K562 (cell line): ENCODE data around the gene LRRC25. TPM values are rescaled to one million over a fixed set of nuclear protein-coding genes. Genes with fewer than 3 reads are reported as not detected.
A peak's percentile ranks its signal among the peaks of the same experiment; 100 is the strongest.

Experiments used
- BHLHE40 ChIP-seq: IDR thresholded peaks from 2 replicates; pipeline ENCODE4 v1.6.1; 2011; ENCODE audit warnings: low read length, improper control_type of control experiment
- CBFA2T3 ChIP-seq: fragments of 450-650 bp; IDR thresholded peaks from 2 replicates; pipeline ENCODE4 v1.6.1; 2017
- FOXA1 ChIP-seq: fragments of 450-650 bp; IDR thresholded peaks from 2 replicates; pipeline ENCODE4 v1.6.1; 2016; ENCODE audit warnings: mild to moderate bottlenecking, borderline replicate concordance
- HDAC1 ChIP-seq, 2 experiments: fragments of 450-650 bp; IDR thresholded peaks; 2 replicates each; pipeline ENCODE4 v1.6.1; 2016 to 2017; ENCODE audit warnings: inconsistent platforms in 1 of 2, mild to moderate bottlenecking in 1 of 2, moderate library complexity in 1 of 2
- ILK ChIP-seq: fragments of 450-650 bp; IDR thresholded peaks from 2 replicates; pipeline ENCODE4 v1.6.1; 2016; ENCODE audit warnings: missing genetic modification characterization, low read depth, mild to moderate bottlenecking, missing compliant biosample characterization, moderate library complexity, borderline replicate concordance
- KDM1A ChIP-seq, 2 experiments: fragments of 450-650 bp; IDR thresholded peaks; 2 replicates each; pipeline ENCODE4 v1.6.1; 2016; ENCODE audit warnings: mild to moderate bottlenecking in 2 of 2
- KLF13 ChIP-seq: fragments of 450-650 bp; IDR thresholded peaks from 2 replicates; pipeline ENCODE4 v1.6.1; 2016; ENCODE audit warnings: missing genetic modification characterization, low read depth, mild to moderate bottlenecking, missing compliant biosample characterization, moderate library complexity, borderline replicate concordance
- NCOA2 ChIP-seq, 2 experiments: fragments of 450-650 bp; IDR thresholded peaks; 2 replicates each; pipeline ENCODE4 v1.6.1; 2018; ENCODE audit warnings: mild to moderate bottlenecking in 2 of 2, moderate library complexity in 1 of 2; ENCODE audit not compliant: partially characterized antibody in 2 of 2
- NCOA6 ChIP-seq: fragments of 450-650 bp; IDR thresholded peaks from 2 replicates; pipeline ENCODE4 v1.6.1; 2017; ENCODE audit warnings: mild to moderate bottlenecking
- PML ChIP-seq: IDR thresholded peaks from 2 replicates; pipeline ENCODE4 v1.6.1; 2012; ENCODE audit warnings: low read length, inconsistent platforms
- SMC3 ChIP-seq: conservative IDR thresholded peaks from 2 replicates; pipeline ENCODE4 v1.6.1; 2011; ENCODE audit warnings: low read depth, low read length, improper control_type of control experiment; ENCODE audit not compliant: insufficient read depth
- SNIP1 ChIP-seq: fragments of 450-650 bp; IDR thresholded peaks from 2 replicates; pipeline ENCODE4 v1.7.1; 2017; ENCODE audit warnings: low read depth, mild to moderate bottlenecking
- SPI1 ChIP-seq: IDR thresholded peaks from 2 replicates; pipeline ENCODE4 v1.6.1; 2011; ENCODE audit warnings: low read depth, low read length, control low read depth, borderline replicate concordance
- ZKSCAN8 ChIP-seq: fragments of 200-800 bp; sonication (Bioruptor generic); IDR thresholded peaks from 2 replicates; pipeline ENCODE4 v1.6.1; 2016; ENCODE audit warnings: missing genetic modification characterization, missing compliant biosample characterization
- ZNF134 ChIP-seq: fragments of 250-450 bp; sonication (Bioruptor Pico); conservative IDR thresholded peaks from 2 replicates; pipeline ENCODE4 v1.4.0; 2020
- ZNF24 ChIP-seq: fragments of 450-650 bp; IDR thresholded peaks from 2 replicates; pipeline ENCODE4 v1.6.1; 2016
- polyA plus RNA-seq, 8 experiments: library from polyadenylated mRNA; depleted of rRNA in 4 of 8; stranded (reverse) in 5 of 8; unstranded in 3 of 8; fragments of >200 nt; fragmentation: Nextera tagmentation in 2 of 8; fragmentation: Illumina TruSeq in 1 of 8; extraction: Ambion mirVana in 2 of 8; extraction: Trizol in 1 of 8; gene quantifications; 2 replicates each; pipeline versions ENCODE4 v1.2.1 to v1.2.3, GENCODE V29; 2011 to 2014; ENCODE audit warnings: inconsistent platforms in 1 of 8, missing spikeins in 1 of 8
- total RNA-seq, 7 experiments: library from RNA; depleted of rRNA in 6 of 7; stranded (reverse); fragments of >200 nt in 6 of 7; fragmentation: Illumina TruSeq in 2 of 7; extraction: Trizol in 2 of 7; gene quantifications; 2 replicates each; pipeline versions ENCODE4 v1.2.1 to v1.2.3, GENCODE V29; 2011 to 2021; ENCODE audit warnings: low replicate concordance in 1 of 7
- TF ChIP-seq, protein P1 (sequence below): sonication (generic); formaldehyde crosslinking; IDR thresholded peaks from 2 replicates; pipeline ENCODE4 v1.9.0; 2022; ENCODE audit warnings: mild to moderate bottlenecking, missing genetic modification reagents
- TF ChIP-seq, protein P2 (sequence below): fragments of 450-650 bp; formaldehyde crosslinking; conservative IDR thresholded peaks from 2 replicates; pipeline ENCODE4 v1.4.0; 2022; ENCODE audit warnings: mild to moderate bottlenecking, missing genetic modification characterization
- TF ChIP-seq, protein P3 (sequence below): fragments of 250-450 bp; sonication (Bioruptor Pico); IDR thresholded peaks from 2 replicates; pipeline ENCODE4 v1.5.0; 2021
- TF ChIP-seq, protein P4 (sequence below): fragments of 450-650 bp; formaldehyde crosslinking; IDR thresholded peaks from 2 replicates; pipeline ENCODE4 v1.4.0; 2022; ENCODE audit warnings: missing genetic modification characterization
- TF ChIP-seq, protein P5 (sequence below): fragments of 450-650 bp; formaldehyde crosslinking; IDR thresholded peaks from 2 replicates; pipeline ENCODE4 v1.4.0; 2020; ENCODE audit warnings: mild to moderate bottlenecking

LRRC25 gene
- total and polyA plus RNA-seq, 9 of the 15 experiments (the other 6 are each of a cell fraction or from before 2014, with no cell fraction given) = 0.07 to 0.36 (median 0.10) TPM; not detected in 3

DNA sequence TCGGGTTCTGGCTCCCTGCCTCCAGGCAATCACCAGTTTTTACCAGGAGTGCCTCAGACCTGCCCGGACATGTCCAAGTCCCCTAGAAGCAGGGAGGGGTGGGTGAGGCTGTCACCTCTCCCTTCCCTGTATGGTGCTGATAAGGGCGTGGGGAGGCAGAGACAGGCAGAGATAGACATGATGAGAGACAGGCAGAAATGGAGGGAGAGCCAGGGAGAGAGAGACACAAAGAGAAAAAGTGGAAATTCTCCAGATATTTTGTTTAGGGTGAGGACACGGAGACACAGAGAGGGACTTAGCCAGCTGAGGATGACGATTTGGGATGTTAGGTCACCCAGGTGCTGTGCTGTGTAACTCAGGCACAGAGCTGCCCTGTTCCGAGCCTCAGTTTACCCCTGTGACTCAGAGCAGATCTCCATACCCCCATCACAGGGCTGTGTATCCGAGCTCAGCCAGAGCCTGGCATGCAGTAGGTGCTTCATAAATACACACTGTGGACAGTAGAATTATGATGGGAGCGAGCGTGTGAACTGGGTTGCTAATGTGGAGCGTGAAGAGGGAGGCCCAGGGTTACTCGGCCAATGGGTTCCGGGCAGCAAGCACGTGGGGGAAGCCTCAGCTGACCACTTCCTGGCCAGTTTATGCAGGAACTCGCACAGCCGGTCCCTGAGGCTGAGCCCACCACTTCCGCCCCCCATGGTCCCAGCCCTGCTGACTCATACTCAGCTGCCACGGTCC is 23.4 kb downstream of the LRRC25 start (continued):
- TF ChIP-seq BHLHE40 (peak; percentile 97), SNIP1 (no peak), NCOA2 (IDR thresholded peaks at IDR 0.05; ENCODE audit: partially characterized antibody in 2 of 2) (no peak), CBFA2T3 (peak; percentile 97), HDAC1 (IDR thresholded peaks at IDR 0.05) (peak in 1 of 2 experiments; percentile 87; a peak in 2 of 4 replicates), KLF13 (tag) (peak; percentile 25; the same call in 1 of the 2 replicates), PML (peak; percentile 83), SPI1 (peak; percentile 89), FOXA1 (no peak), SMC3 (0 out of 2 replicates have a peak, but pooled peaks have one; percentile 8), KDM1A (IDR thresholded peaks at IDR 0.05) (peak; percentile 57 to 59; a peak in 3 of 4 replicates), ZKSCAN8 (CRISPR knock-in tag) (peak; percentile 99), ILK (tag) (no peak), ZNF134 (CRISPR knock-in tag) (no peak), ZNF24 (no peak), NCOA6 (no peak)
- TF ChIP-seq, protein P1, sequence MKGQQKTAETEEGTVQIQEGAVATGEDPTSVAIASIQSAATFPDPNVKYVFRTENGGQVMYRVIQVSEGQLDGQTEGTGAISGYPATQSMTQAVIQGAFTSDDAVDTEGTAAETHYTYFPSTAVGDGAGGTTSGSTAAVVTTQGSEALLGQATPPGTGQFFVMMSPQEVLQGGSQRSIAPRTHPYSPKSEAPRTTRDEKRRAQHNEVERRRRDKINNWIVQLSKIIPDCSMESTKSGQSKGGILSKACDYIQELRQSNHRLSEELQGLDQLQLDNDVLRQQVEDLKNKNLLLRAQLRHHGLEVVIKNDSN (CRISPR knock-in tag) = peak; percentile 98
- TF ChIP-seq, protein P2, sequence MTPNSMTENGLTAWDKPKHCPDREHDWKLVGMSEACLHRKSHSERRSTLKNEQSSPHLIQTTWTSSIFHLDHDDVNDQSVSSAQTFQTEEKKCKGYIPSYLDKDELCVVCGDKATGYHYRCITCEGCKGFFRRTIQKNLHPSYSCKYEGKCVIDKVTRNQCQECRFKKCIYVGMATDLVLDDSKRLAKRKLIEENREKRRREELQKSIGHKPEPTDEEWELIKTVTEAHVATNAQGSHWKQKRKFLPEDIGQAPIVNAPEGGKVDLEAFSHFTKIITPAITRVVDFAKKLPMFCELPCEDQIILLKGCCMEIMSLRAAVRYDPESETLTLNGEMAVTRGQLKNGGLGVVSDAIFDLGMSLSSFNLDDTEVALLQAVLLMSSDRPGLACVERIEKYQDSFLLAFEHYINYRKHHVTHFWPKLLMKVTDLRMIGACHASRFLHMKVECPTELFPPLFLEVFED = peak; percentile 82
- TF ChIP-seq, protein P3, sequence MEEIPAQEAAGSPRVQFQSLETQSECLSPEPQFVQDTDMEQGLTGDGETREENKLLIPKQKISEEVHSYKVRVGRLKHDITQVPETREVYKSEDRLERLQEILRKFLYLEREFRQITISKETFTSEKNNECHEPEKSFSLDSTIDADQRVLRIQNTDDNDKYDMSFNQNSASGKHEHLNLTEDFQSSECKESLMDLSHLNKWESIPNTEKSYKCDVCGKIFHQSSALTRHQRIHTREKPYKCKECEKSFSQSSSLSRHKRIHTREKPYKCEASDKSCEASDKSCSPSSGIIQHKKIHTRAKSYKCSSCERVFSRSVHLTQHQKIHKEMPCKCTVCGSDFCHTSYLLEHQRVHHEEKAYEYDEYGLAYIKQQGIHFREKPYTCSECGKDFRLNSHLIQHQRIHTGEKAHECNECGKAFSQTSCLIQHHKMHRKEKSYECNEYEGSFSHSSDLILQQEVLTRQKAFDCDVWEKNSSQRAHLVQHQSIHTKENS (CRISPR knock-in tag) = no peak
- TF ChIP-seq, protein P4, sequence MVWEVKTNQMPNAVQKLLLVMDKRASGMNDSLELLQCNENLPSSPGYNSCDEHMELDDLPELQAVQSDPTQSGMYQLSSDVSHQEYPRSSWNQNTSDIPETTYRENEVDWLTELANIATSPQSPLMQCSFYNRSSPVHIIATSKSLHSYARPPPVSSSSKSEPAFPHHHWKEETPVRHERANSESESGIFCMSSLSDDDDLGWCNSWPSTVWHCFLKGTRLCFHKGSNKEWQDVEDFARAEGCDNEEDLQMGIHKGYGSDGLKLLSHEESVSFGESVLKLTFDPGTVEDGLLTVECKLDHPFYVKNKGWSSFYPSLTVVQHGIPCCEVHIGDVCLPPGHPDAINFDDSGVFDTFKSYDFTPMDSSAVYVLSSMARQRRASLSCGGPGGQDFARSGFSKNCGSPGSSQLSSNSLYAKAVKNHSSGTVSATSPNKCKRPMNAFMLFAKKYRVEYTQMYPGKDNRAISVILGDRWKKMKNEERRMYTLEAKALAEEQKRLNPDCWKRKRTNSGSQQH (CRISPR knock-in tag) = peak; percentile 21; the same call in 1 of the 2 replicates
- TF ChIP-seq, protein P5, sequence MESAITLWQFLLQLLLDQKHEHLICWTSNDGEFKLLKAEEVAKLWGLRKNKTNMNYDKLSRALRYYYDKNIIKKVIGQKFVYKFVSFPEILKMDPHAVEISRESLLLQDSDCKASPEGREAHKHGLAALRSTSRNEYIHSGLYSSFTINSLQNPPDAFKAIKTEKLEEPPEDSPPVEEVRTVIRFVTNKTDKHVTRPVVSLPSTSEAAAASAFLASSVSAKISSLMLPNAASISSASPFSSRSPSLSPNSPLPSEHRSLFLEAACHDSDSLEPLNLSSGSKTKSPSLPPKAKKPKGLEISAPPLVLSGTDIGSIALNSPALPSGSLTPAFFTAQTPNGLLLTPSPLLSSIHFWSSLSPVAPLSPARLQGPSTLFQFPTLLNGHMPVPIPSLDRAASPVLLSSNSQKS (CRISPR knock-in tag) = no peak
